Cortex of kidney (tissue), 1 donor: ENCODE results near the gene NBPF26.
"Not testable (repeated sequence)": the region's sequence is repeated elsewhere in the genome, so short reads cannot be mapped to it uniquely, and the experiment has no call there.

ENCODE experiments used
- DNase-seq: peaks from one replicate; lab custom pipeline; 2025; lab: John Stamatoyannopoulos, UW

The NBPF26 gene

GRCh38 chr1:120858144-120858543 lies 134.4 kb downstream of the NBPF26 start:
- DNase-seq: not testable (repeated sequence)

GRCh38 chr1:120859615-120860234 lies 136.0 kb downstream of the NBPF26 start:
- DNase-seq: not testable (repeated sequence)

DNA sequence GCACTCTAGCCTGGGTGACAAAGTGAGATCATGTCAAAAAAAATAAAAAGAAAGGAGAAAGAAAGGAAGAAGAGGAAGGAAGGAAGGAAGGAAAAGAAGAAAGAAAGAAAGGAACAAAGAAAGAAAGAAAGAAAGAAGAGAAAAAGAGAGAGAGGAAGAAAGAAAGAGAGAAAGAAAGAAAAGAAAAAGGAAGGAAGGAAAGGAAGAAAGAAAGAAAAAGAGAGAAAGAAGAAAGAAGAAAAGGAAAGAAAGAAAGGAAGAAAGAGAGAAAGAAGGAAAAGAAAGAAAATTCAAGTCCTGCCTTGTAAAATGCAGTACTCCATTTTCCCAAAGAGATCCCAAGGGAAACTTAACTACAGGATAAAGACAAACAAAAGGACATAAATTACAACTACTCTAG lies 154.5 kb downstream of the NBPF26 start:
- DNase-seq: not testable (repeated sequence)

GRCh38 chr1:120880056-120880455 lies 156.3 kb downstream of the NBPF26 start:
- DNase-seq: not testable (repeated sequence)

DNA sequence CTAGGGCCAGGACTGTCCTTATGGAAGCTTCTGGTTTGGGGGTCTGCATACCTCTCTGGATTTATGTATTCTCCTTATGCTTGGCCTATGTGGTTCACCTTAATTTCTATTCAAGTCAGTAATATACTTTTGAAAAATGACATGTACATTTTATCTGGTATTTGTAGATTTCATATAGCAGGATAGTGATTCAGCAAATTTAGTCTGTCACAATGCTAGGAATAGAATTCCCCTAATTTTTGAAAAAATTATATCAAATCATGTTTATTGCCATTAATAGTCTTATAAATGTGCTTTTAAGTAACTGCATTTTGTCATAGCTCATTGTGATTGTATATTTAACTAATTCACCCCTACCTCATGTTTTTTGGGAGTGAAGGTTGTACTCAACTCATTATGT lies 158.2 kb downstream of the NBPF26 start:
- not testable (repeated sequence) for DNase-seq
